ENCODE results near the gene PRSS53. TPM values are rescaled to one million over a fixed set of nuclear protein-coding genes. Genes with fewer than 3 reads are reported as not detected.

The PRSS53 gene
- total RNA-seq, 6 experiments from 2014 or later, result 2.3 to 14.8 (median 3.9) TPM

- intact Hi-C loops (cut with DNase I), result no loop called here
- WGBS (ENCODE audit: insufficient coverage, low coverage, low lambda C conversion rate, missing lambda C conversion rate), result 23% methylated on average over 15 of the region's 18 CpGs
- H3K27me3 ChIP-seq, result no peaks in the 10 kb centered on the region
These were observed 46.1 kb upstream of the PRSS53 start for GRCh38 chr16:31134625-31135534.

DNA sequence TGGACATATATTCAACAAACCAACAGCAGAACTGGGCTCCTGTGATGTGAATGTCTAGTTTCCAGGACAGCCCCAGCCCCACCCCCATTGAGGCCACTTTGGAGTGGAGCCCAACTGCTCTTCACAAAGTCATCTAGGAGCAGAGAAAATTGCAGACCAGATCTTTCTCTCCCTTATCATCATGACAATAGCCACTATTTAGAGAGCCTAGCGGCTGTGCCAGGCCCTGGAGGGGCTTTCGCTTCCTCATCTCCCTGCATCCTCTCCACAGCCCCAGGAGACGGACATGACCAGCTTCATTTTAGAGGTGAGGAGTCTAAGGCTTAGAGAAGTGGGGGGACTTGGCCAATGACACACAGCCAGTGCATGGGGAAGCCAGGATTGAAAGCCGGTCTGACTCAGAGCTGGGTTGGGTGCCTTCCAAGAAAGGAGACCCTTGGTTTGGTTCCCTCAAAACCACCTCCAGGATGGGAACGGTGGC, 45.4 kb upstream of the PRSS53 start:
- Histone ChIP-seq H3K36me3 (peaks cover 0 to 17% (median 0%) of the 10 kb centered on the region in 4 donors), H3K4me3 (peak overlapping the region in 1 of 3 donors; percentile 62), H3K27me3 (no peaks in the 10 kb centered on the region), H3K4me1 (peaks cover 0 to 2% (median 0%) of the 10 kb centered on the region in 4 donors), H3K27ac (no peak overlapping the region), H3K9me3 (no peaks in the 10 kb centered on the region)
- ATAC-seq (no peak), DNase-seq (no peak)
- 48% methylated on average over 3 of the region's 5 CpGs for WGBS (ENCODE audit: insufficient coverage, low coverage, low lambda C conversion rate, missing lambda C conversion rate)
- TF ChIP-seq CTCF (IDR thresholded peaks at IDR 0.05) (no peak), POLR2A (IDR thresholded peaks at IDR 0.05) (no peak)
- intact Hi-C loops (cut with DNase I), result no loop called here

More at GRCh38 chr16:31134625-31135534, 46.1 kb upstream of the PRSS53 start:
- DNase-seq (no peak), ATAC-seq (peak; percentile 22 to 59 (median 42))
- no peaks in the 10 kb centered on the region for H3K9me3 ChIP-seq
- TF ChIP-seq POLR2A (IDR thresholded peaks at IDR 0.05), result peak; percentile 24
- TF ChIP-seq CTCF (IDR thresholded peaks at IDR 0.05), result peak in 1 of 4 donors; percentile 29
- peaks cover 0 to 2% (median 0%) of the 10 kb centered on the region in 4 donors for H3K4me1 ChIP-seq
- H3K27ac ChIP-seq, result peak overlapping the region; percentile 22 to 45 (median 29)
- H3K4me3 ChIP-seq, result peak overlapping the region; percentile 31 to 62 (median 54)
- peaks cover 0 to 17% (median 0%) of the 10 kb centered on the region in 4 donors for H3K36me3 ChIP-seq

GRCh38 chr16:31133046-31133501, 44.3 kb upstream of the PRSS53 start:
- peaks cover 0 to 2% (median 0%) of the 10 kb centered on the region in 4 donors for H3K4me1 ChIP-seq
- 88% methylated on average over 2 of the region's 6 CpGs for WGBS (ENCODE audit: insufficient coverage, low coverage, low lambda C conversion rate, missing lambda C conversion rate)
- intact Hi-C loops (cut with DNase I), result no loop called here
- TF ChIP-seq CTCF (IDR thresholded peaks at IDR 0.05) (no peak), POLR2A (IDR thresholded peaks at IDR 0.05) (no peak)
- ATAC-seq (no peak), DNase-seq (no peak)
- no peaks in the 10 kb centered on the region for H3K27me3 ChIP-seq
- no peak overlapping the region for H3K27ac ChIP-seq
- peaks cover 0 to 17% (median 0%) of the 10 kb centered on the region in 4 donors for H3K36me3 ChIP-seq
- no peak overlapping the region for H3K4me3 ChIP-seq
- no peaks in the 10 kb centered on the region for H3K9me3 ChIP-seq

DNA sequence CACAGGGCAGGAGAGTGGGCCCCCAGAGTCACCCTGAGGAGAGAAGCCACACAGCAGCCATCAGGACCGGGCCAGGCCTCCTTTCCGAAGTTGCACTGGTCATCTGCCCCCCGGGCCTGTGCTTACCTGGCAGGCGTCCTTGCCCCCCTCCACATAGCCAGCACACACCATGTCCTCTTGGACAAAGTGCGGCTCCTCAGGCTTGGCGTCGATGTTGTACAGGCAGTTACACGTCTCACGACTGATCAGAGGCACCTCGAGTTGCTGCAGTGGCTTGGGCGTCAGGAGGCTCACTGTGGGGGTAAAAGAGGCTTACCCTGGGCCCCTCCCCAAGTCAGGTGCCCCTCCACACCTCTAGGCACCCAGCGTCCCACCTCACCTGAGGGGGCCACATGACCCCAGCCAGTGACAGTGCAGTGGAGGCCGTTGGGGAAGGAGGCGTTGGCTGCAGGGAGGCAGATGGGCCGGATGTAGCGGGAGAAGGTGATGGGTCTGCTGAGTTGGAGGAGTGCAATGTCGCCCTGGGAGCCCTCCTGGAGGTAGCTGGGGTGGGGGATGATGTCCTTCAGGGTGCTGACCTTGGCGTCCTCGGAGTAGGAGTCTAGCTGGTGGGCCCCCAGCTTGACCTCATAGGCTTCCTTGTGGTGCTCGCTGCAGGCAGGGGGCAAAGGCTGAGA, 43.7 kb upstream of the PRSS53 start:
- WGBS (ENCODE audit: insufficient coverage, low coverage, low lambda C conversion rate, missing lambda C conversion rate), result no CpG with 5 or more reads among the region's 20 CpGs
- DNase-seq, result no peak
- no peak overlapping the region for H3K27ac ChIP-seq
- intact Hi-C loops (cut with DNase I), result no loop called here
- peaks cover 0 to 2% (median 0%) of the 10 kb centered on the region in 4 donors for H3K4me1 ChIP-seq
- peaks cover 0 to 19% (median 0%) of the 10 kb centered on the region in 4 donors for H3K36me3 ChIP-seq
- H3K27me3 ChIP-seq, result no peaks in the 10 kb centered on the region
- H3K9me3 ChIP-seq, result no peaks in the 10 kb centered on the region
- H3K4me3 ChIP-seq, result no peak overlapping the region
- ATAC-seq, result no peak
- TF ChIP-seq POLR2A (IDR thresholded peaks at IDR 0.05) (no peak), CTCF (IDR thresholded peaks at IDR 0.05) (no peak)

Data from right lobe of liver (tissue), 6 donors.